K562 (cell line): ENCODE results near the gene PLEKHA1. TPM values are rescaled to one million over a fixed set of nuclear protein-coding genes. Genes with fewer than 3 reads are reported as not detected.

ENCODE experiments used
- ATAC-seq: fragments of 200-7000 bp; cut with Tn5 transposase; 3 replicates; pipeline ENCODE4 v1.9.1; 2020; ENCODE audit warnings: moderate library complexity
- BruUV-seq: library from RNA; stranded (reverse); fragments of 400-500 nt; replicated peaks from 2 replicates; lab custom pipeline; 2021; lab: Mats Ljungman, UMichigan
- CTCF ChIA-PET: fragments of 300-600 bp; formaldehyde crosslinking; extraction: SDS; loops from one replicate; lab custom pipeline; 2021; ENCODE audit warnings: low intra/inter-chr PET ratio; lab: Yijun Ruan, JAX
- POLR2A ChIA-PET: fragments of 300-600, 350-650 bp; sonication (Branson Sonifier 250); formaldehyde crosslinking; extraction: SDS; loops from one replicate; lab custom pipeline; 2021; ENCODE audit warnings: antibody characterized with exemption, inconsistent platforms; lab: Yijun Ruan, JAX
- DNase-seq, 4 experiments: peaks; one replicate each; pipeline versions ENCODE4 v3.0.0 to v3.0.0-alpha.2; 2011 to 2018; ENCODE audit warnings: low spot score in 3 of 4, mixed read lengths in 3 of 4; ENCODE audit errors: extremely low read depth in 1 of 4
- FAIRE-seq: peaks from 2 replicates; lab custom pipeline; 2011; peaks lifted over from hg19 to GRCh38; lab: Jason Lieb, UNC
- H2AFZ ChIP-seq: 2 replicates; pipeline ENCODE4 v1.6.0; 2011; ENCODE audit warnings: low read depth, low read length, control low read depth, inconsistent platforms
- H3K27ac ChIP-seq: fragments of 200-600 bp; 3 replicates; pipeline ENCODE4 v1.8.0; 2011; ENCODE audit warnings: low read depth, mild to moderate bottlenecking, control low read depth, inconsistent platforms, low read length, moderate library complexity, mixed read lengths; ENCODE audit errors: extremely low read depth
- H3K27me3 ChIP-seq, 2 experiments: fragments of 300-600 bp in 1 of 2; 2 replicates in 1 of 2; 3 replicates in 1 of 2; pipeline versions ENCODE4 v1.6.0 to v1.8.0; 2011; ENCODE audit warnings: inconsistent platforms in 2 of 2, low read length in 2 of 2, mild to moderate bottlenecking in 1 of 2, mixed read lengths in 1 of 2, moderate library complexity in 1 of 2; ENCODE audit not compliant: control insufficient read depth in 2 of 2, insufficient read depth in 2 of 2
- H3K36me3 ChIP-seq: fragments of 300-600 bp; 3 replicates; pipeline ENCODE4 v1.8.0; 2011; ENCODE audit warnings: mild to moderate bottlenecking, low read length, inconsistent platforms; ENCODE audit not compliant: control insufficient read depth, insufficient read depth
- H3K4me1 ChIP-seq, 2 experiments: fragments of 200-600 bp in 1 of 2; replicated peaks in 1 of 2; 2 replicates in 1 of 2; 3 replicates in 1 of 2; pipeline versions ENCODE4 v1.5.1 to v1.8.0; 2011; ENCODE audit warnings: inconsistent platforms in 2 of 2, low read length in 2 of 2, mild to moderate bottlenecking in 1 of 2, mixed read lengths in 1 of 2, moderate library complexity in 1 of 2; ENCODE audit not compliant: control insufficient read depth in 2 of 2, insufficient read depth in 2 of 2
- H3K4me2 ChIP-seq: 2 replicates; pipeline ENCODE4 v1.6.1; 2011; ENCODE audit warnings: low read length, control low read depth, inconsistent platforms, mixed read lengths; ENCODE audit not compliant: insufficient read depth
- H3K4me3 ChIP-seq: fragments of 200-600 bp; sonication (generic), shearing (Covaris generic); 2 replicates; pipeline ENCODE4 v1.5.1; 2016; ENCODE audit warnings: control low read depth, inconsistent platforms
- H3K79me2 ChIP-seq: fragments of 200-600 bp; 3 replicates; pipeline ENCODE4 v1.8.0; 2011; ENCODE audit warnings: low read length, inconsistent platforms; ENCODE audit not compliant: control insufficient read depth, insufficient read depth
- H3K9ac ChIP-seq, 2 experiments: 2 replicates each; pipeline versions ENCODE4 v1.6.0 to v1.6.1; 2011; ENCODE audit warnings: low read depth in 2 of 2, low read length in 2 of 2, control low read depth in 1 of 2, inconsistent platforms in 1 of 2, mild to moderate bottlenecking in 1 of 2, mixed read lengths in 1 of 2; ENCODE audit not compliant: insufficient read depth in 1 of 2
- H3K9me1 ChIP-seq: one replicate; pipeline ENCODE4 v1.6.0; 2011; ENCODE audit warnings: inconsistent platforms, mild to moderate bottlenecking, low read length, moderate library complexity; ENCODE audit not compliant: control insufficient read depth, insufficient read depth
- H3K9me3 ChIP-seq: replicated peaks from 2 replicates; pipeline ENCODE4 v1.5.1; 2011; ENCODE audit warnings: low read depth, low read length, inconsistent platforms; ENCODE audit not compliant: control insufficient read depth, insufficient read depth
- H4K20me1 ChIP-seq: replicated peaks from 2 replicates; pipeline ENCODE4 v1.6.1; 2011; ENCODE audit warnings: low read length, inconsistent platforms, mixed read lengths; ENCODE audit not compliant: control insufficient read depth, insufficient read depth
- CCNT2 ChIP-seq: IDR thresholded peaks from 2 replicates; pipeline ENCODE4 v1.6.1; 2011; ENCODE audit warnings: borderline replicate concordance, low read depth, mild to moderate bottlenecking, moderate library complexity, mixed read lengths, low read length; ENCODE audit not compliant: insufficient read length; ENCODE audit errors: extremely low read depth
- ERF ChIP-seq: fragments of 450-650 bp; formaldehyde crosslinking; IDR thresholded peaks from 2 replicates; pipeline ENCODE4 v1.4.0; 2020; ENCODE audit warnings: mild to moderate bottlenecking, mixed read lengths
- HMBOX1 ChIP-seq: sonication (generic); IDR thresholded peaks from 2 replicates; pipeline ENCODE4 v1.6.1; 2016
- KLF10 ChIP-seq: fragments of 250-450 bp; sonication (Bioruptor Pico); IDR thresholded peaks from 2 replicates; pipeline ENCODE4 v1.6.1; 2021; ENCODE audit warnings: matching md5 sums
- MLX ChIP-seq, 2 experiments: fragments of 450-650 bp in 1 of 2; sonication (generic) in 1 of 2; formaldehyde crosslinking; conservative IDR thresholded peaks; 2 replicates each; pipeline versions ENCODE4 v1.4.0 to v1.8.1; 2020 to 2022; ENCODE audit warnings: mild to moderate bottlenecking in 1 of 2, missing genetic modification reagents in 1 of 2
- OTX1 ChIP-seq: fragments of 450-650 bp; formaldehyde crosslinking; IDR thresholded peaks from 2 replicates; pipeline ENCODE4 v1.4.0; 2022; ENCODE audit warnings: mild to moderate bottlenecking
- PBX2 ChIP-seq, 2 experiments: IDR thresholded peaks in 1 of 2; conservative IDR thresholded peaks in 1 of 2; 2 replicates each; pipeline ENCODE4 v1.6.1; 2016; ENCODE audit warnings: low read depth in 2 of 2, mild to moderate bottlenecking in 1 of 2, missing compliant biosample characterization in 1 of 2, missing genetic modification characterization in 1 of 2, moderate library complexity in 1 of 2
- PHF20 ChIP-seq: fragments of 450-650 bp; IDR thresholded peaks from 2 replicates; pipeline ENCODE4 v1.6.1; 2018; ENCODE audit not compliant: partially characterized antibody
- YBX1 ChIP-seq: fragments of 450-650 bp; IDR thresholded peaks from 2 replicates; pipeline ENCODE4 v1.7.1; 2016; ENCODE audit warnings: mild to moderate bottlenecking
- WGBS: fragments of 100-300 bp; shearing (Covaris generic); methylation state at CpG from one replicate; pipeline ENCODE4 v1.1.6; 2016; ENCODE audit warnings: low coverage, mixed read lengths; ENCODE audit not compliant: insufficient coverage; ENCODE audit errors: missing lambda C conversion rate; 5-methylcytosine and 5-hydroxymethylcytosine counted together
- in situ Hi-C: fragments of 300-500 bp; cut with MboI; formaldehyde crosslinking; loops from 4 replicates; pipeline ENCODE4 v1.15.0; 2018; ENCODE audit warnings: inconsistent platforms, mixed read lengths
- intact Hi-C: fragments of 100-400 bp; cut with micrococcal nuclease; formaldehyde crosslinking; loops from 2 replicates; pipeline ENCODE4 v1.14.2; 2022
- polyA plus RNA-seq, 8 experiments: library from polyadenylated mRNA; depleted of rRNA in 4 of 8; stranded (reverse) in 5 of 8; unstranded in 3 of 8; fragments of >200 nt; fragmentation: Nextera tagmentation in 2 of 8; fragmentation: Illumina TruSeq in 1 of 8; extraction: Ambion mirVana in 2 of 8; extraction: Trizol in 1 of 8; gene quantifications; 2 replicates each; pipeline versions ENCODE4 v1.2.1 to v1.2.3, GENCODE V29; 2011 to 2014; ENCODE audit warnings: inconsistent platforms in 1 of 8, missing spikeins in 1 of 8
- total RNA-seq, 7 experiments: library from RNA; depleted of rRNA in 6 of 7; stranded (reverse); fragments of >200 nt in 6 of 7; fragmentation: Illumina TruSeq in 2 of 7; extraction: Trizol in 2 of 7; gene quantifications; 2 replicates each; pipeline versions ENCODE4 v1.2.1 to v1.2.3, GENCODE V29; 2011 to 2021; ENCODE audit warnings: low replicate concordance in 1 of 7

The PLEKHA1 gene
- total and polyA plus RNA-seq, 9 of the 15 experiments (the other 6 are each of a cell fraction or from before 2014, with no cell fraction given): 0.05 to 4.7 (median 1.0) TPM

GRCh38 chr10:122457934-122458333 is 83.4 kb downstream of the PLEKHA1 start:
- FAIRE-seq (no peak), ATAC-seq (no peak), DNase-seq (no peak)
- no peak overlapping the region for H3K27ac ChIP-seq
- H3K9me3 ChIP-seq: no peaks in the 10 kb centered on the region
- no peaks in the 10 kb centered on the region for H3K36me3 ChIP-seq
- H3K79me2 ChIP-seq: no peaks in the 10 kb centered on the region
- no peak overlapping the region for H3K9ac ChIP-seq
- ChIA-PET CTCF (no interaction called here), POLR2A (interaction anchor here (0.6 kb wide), 1 partner anchor 10 kb away, joined by 3 read pairs; no protein-coding TSS in a partner anchor)
- no peaks in the 10 kb centered on the region for H3K4me1 ChIP-seq
- no peak overlapping the region for H2AFZ ChIP-seq
- no peaks in the 10 kb centered on the region for H4K20me1 ChIP-seq
- 2% methylated on average over 5 of the region's 5 CpGs for WGBS
- TF ChIP-seq YBX1: no peak
- no peak for TF ChIP-seq OTX1
- no peak for TF ChIP-seq KLF10
- no peak for TF ChIP-seq MLX (CRISPR knock-in tag; conservative IDR thresholded peaks at IDR 0.05)
- no peak for TF ChIP-seq HMBOX1
- no peak for TF ChIP-seq PBX2 (CRISPR knock-in tag; IDR thresholded peaks at IDR 0.05; ENCODE audit: low read depth)
- TF ChIP-seq PBX2 (tag; conservative IDR thresholded peaks at IDR 0.05; ENCODE audit: low read depth): no peak
- TF ChIP-seq CCNT2: no peak
- no peak for TF ChIP-seq ERF
- TF ChIP-seq PHF20: no peak
- TF ChIP-seq, all 486 proteins: peak for 0
- Histone ChIP-seq H3K4me2 (no peak overlapping the region), H3K4me3 (no peak overlapping the region), H3K9me1 (no peaks in the 10 kb centered on the region), H3K27me3 (peaks cover 0 to 19% of the 10 kb centered on the region in 2 experiments; a peak in 2 of 5 replicates)
- in situ Hi-C loops (no loop called here), intact Hi-C loops (no loop called here)
- no TSS peak for BruUV-seq
